Caco-2 (cell line): ENCODE measurements around the gene IGSF23. TPM values are rescaled to one million over a fixed set of nuclear protein-coding genes. Genes with fewer than 3 reads are reported as not detected.
"Not testable (repeated sequence)": the region's sequence is repeated elsewhere in the genome, so short reads cannot be mapped to it uniquely, and the experiment has no call there.

Experiments
- BruUV-seq: library from RNA; stranded (reverse); fragments of 400-500 nt; replicated peaks from 2 replicates; lab custom pipeline; 2021; lab: Mats Ljungman, UMichigan
- CTCF ChIA-PET: fragments of 300-600 bp; sonication (Branson Sonifier 250); formaldehyde crosslinking; loops from one replicate; lab custom pipeline; 2022; ENCODE audit warnings: antibody characterized with exemption; lab: Charles Lee
- POLR2A ChIA-PET: fragments of 300-600 bp; sonication (Branson Sonifier 250); formaldehyde crosslinking; loops from one replicate; lab custom pipeline; 2022; ENCODE audit warnings: antibody characterized with exemption; lab: Charles Lee
- DNase-seq, 2 experiments: peaks; one replicate each; pipeline versions ENCODE4 v3.0.0 to v3.0.0-alpha.2; 2020 to 2022
- H3K27me3 ChIP-seq: replicated peaks from 2 replicates; pipeline ENCODE4 v1.6.0; 2011; ENCODE audit warnings: low read length; ENCODE audit not compliant: control insufficient read depth, insufficient read depth
- H3K36me3 ChIP-seq: 2 replicates; pipeline ENCODE4 v1.5.1; 2011; ENCODE audit warnings: low read length; ENCODE audit not compliant: control insufficient read depth, insufficient read depth
- H3K4me1 ChIP-seq: fragments of 250-450 bp; sonication (Bioruptor Pico); 2 replicates; pipeline ENCODE4 v1.5.1; 2020; ENCODE audit warnings: mild to moderate bottlenecking
- H3K4me3 ChIP-seq: 2 replicates; pipeline ENCODE4 v1.5.1; 2011; ENCODE audit warnings: low read depth, mild to moderate bottlenecking, control low read depth, low read length
- H3K9me3 ChIP-seq: fragments of 250-450 bp; sonication (Bioruptor Pico); 2 replicates; pipeline ENCODE4 v1.5.1; 2020; ENCODE audit warnings: mild to moderate bottlenecking, moderate library complexity
- H3K27ac Mint-ChIP-seq: one replicate; pipeline ENCODE4 v1.8.0; 2022; ENCODE audit warnings: mixed read lengths; ENCODE audit not compliant: unreplicated experiment
- H3K27me3 Mint-ChIP-seq: one replicate; pipeline ENCODE4 v1.8.0; 2022; ENCODE audit warnings: mixed read lengths; ENCODE audit not compliant: insufficient read depth, unreplicated experiment
- H3K36me3 Mint-ChIP-seq: one replicate; pipeline ENCODE4 v1.8.0; 2022; ENCODE audit warnings: mild to moderate bottlenecking, mixed read lengths; ENCODE audit not compliant: insufficient read depth, unreplicated experiment
- H3K4me1 Mint-ChIP-seq: one replicate; pipeline ENCODE4 v1.8.0; 2022; ENCODE audit warnings: low read depth, mixed read lengths; ENCODE audit not compliant: unreplicated experiment
- H3K4me3 Mint-ChIP-seq: one replicate; pipeline ENCODE4 v1.8.0; 2022; ENCODE audit warnings: mild to moderate bottlenecking, moderate library complexity, mixed read lengths; ENCODE audit not compliant: unreplicated experiment
- H3K9me3 Mint-ChIP-seq: one replicate; pipeline ENCODE4 v1.8.0; 2022; ENCODE audit warnings: mixed read lengths; ENCODE audit not compliant: unreplicated experiment
- CTCF ChIP-seq, 2 experiments: fragments of 200-600 bp in 1 of 2; IDR thresholded peaks; 1 replicate in 1 of 2; 2 replicates in 1 of 2; pipeline versions ENCODE4 v1.5.1 to v1.8.0; 2011 to 2022; ENCODE audit warnings: antibody characterized with exemption in 1 of 2, control low read depth in 1 of 2, inconsistent platforms in 1 of 2, low read depth in 1 of 2, low read length in 1 of 2, mild to moderate bottlenecking in 1 of 2, moderate library complexity in 1 of 2; ENCODE audit not compliant: insufficient read depth in 1 of 2, severe bottlenecking in 1 of 2, unreplicated experiment in 1 of 2
- intact Hi-C: fragments of 100-400 bp; cut with micrococcal nuclease; formaldehyde crosslinking; loops from one replicate; pipeline ENCODE4 v1.10.0; 2022; ENCODE audit not compliant: unreplicated experiment
- total RNA-seq: library from RNA; stranded (reverse); gene quantifications from 2 replicates; pipeline ENCODE4 v1.2.3, GENCODE V29; 2022

The IGSF23 gene
- total RNA-seq, 1 experiment from 2014 or later = 3.9 TPM

- TF ChIP-seq CTCF (IDR thresholded peaks at IDR 0.05; ENCODE audit: insufficient read depth in 1 of 2, low read depth in 1 of 2, low read length in 1 of 2, severe bottlenecking in 1 of 2, unreplicated experiment in 1 of 2) = no peak
- intact Hi-C loops = no loop called here
- no peak overlapping the region for H3K4me3 Mint-ChIP-seq
- H3K9me3 Mint-ChIP-seq = no peaks in the 10 kb centered on the region
- Histone ChIP-seq H3K4me3 (no peak overlapping the region), H3K27me3 (no peaks in the 10 kb centered on the region), H3K36me3 (peaks cover 3% of the 10 kb centered on the region), H3K4me1 (peaks cover 21% of the 10 kb centered on the region), H3K9me3 (no peaks in the 10 kb centered on the region)
- peaks cover 16% of the 10 kb centered on the region for H3K4me1 Mint-ChIP-seq
- no TSS peak for BruUV-seq
- ChIA-PET POLR2A (interaction anchor here (0.5 kb wide), 1 partner anchor 8 kb away, joined by 5 read pairs; no protein-coding TSS in a partner anchor), CTCF (interaction anchor here (0.6 kb wide), 1 partner anchor 71 kb away, joined by 5 read pairs; no protein-coding TSS in a partner anchor)
- H3K27me3 Mint-ChIP-seq = no peaks in the 10 kb centered on the region
- peaks cover 5% of the 10 kb centered on the region for H3K36me3 Mint-ChIP-seq
- no peak for DNase-seq
- H3K27ac Mint-ChIP-seq = no peak overlapping the region
Observed at GRCh38 chr19:44623626-44624025, 10.3 kb downstream of the IGSF23 start.

DNA sequence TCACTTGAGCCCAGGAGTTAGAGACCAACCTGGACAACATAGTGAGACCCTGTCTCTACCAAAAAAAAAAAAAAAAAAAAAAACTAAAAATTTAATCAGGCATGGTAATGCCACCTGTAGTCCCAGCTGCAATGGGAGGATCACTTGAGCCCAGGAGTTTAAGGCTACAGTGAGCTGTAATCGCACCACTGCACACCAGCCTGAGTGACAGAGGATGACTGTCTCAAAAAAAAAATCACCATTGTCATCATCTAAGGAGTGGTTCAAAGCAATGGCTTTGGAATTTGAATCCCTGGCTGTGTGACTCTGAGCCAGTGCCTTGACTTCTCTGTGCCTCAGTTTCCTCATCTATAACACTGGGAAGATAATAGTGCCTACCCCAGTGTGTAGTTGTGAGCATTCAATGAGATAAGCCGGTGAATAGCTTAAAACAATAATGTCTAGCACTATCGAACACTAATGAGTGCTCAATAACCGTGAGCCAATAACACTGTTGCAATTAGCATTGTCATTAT is 11.5 kb downstream of the IGSF23 start:
- H3K27me3 ChIP-seq = no peaks in the 10 kb centered on the region
- H3K9me3 Mint-ChIP-seq = no peaks in the 10 kb centered on the region
- H3K9me3 ChIP-seq = no peaks in the 10 kb centered on the region
- peaks cover 5% of the 10 kb centered on the region for H3K36me3 Mint-ChIP-seq
- H3K36me3 ChIP-seq = peaks cover 5% of the 10 kb centered on the region; the same call in 1 of the 2 replicates
- peaks cover 16% of the 10 kb centered on the region for H3K4me1 Mint-ChIP-seq
- H3K4me1 ChIP-seq = peaks cover 21% of the 10 kb centered on the region
- BruUV-seq = no TSS peak
- no peaks in the 10 kb centered on the region for H3K27me3 Mint-ChIP-seq
- no peak for DNase-seq
- intact Hi-C loops = no loop called here
- no peak overlapping the region for H3K4me3 Mint-ChIP-seq
- H3K27ac Mint-ChIP-seq = no peak overlapping the region
- TF ChIP-seq CTCF (IDR thresholded peaks at IDR 0.05; ENCODE audit: insufficient read depth in 1 of 2, low read depth in 1 of 2, low read length in 1 of 2, severe bottlenecking in 1 of 2, unreplicated experiment in 1 of 2) = no peak
- no peak overlapping the region for H3K4me3 ChIP-seq
- ChIA-PET CTCF (interaction anchor here (0.5 kb wide), 1 partner anchor 523 kb away, joined by 4 read pairs; no protein-coding TSS in a partner anchor), POLR2A (no interaction called here)

DNA sequence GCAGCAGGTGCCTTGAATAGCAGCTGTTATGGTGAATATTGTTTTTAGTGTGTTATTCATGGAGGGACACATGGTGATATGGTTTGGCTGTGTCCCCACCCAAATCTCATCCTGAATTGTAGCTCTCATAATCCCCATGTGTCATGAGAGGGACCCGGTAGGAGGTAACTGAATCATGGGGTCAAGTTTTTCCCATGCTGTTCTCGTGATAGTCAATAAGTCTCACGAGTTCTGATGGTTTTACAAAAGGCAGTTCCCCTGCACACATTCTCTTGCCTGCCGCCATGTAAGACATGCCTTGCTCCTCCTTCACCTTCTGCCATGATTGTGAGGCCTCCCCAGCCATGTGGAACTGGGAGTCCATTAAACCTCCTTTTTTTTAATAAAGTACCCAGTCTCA is 12.3 kb downstream of the IGSF23 start:
- H3K36me3 ChIP-seq, intact Hi-C loops, H3K27me3 ChIP-seq, H3K4me3 Mint-ChIP-seq, DNase-seq, POLR2A ChIA-PET, H3K9me3 Mint-ChIP-seq, H3K36me3 Mint-ChIP-seq, H3K4me3 ChIP-seq, H3K27me3 Mint-ChIP-seq, H3K9me3 ChIP-seq, BruUV-seq: not testable (repeated sequence)
- H3K27ac Mint-ChIP-seq = peak overlapping the region; percentile 37
- H3K4me1 ChIP-seq = peaks cover 21% of the 10 kb centered on the region
- CTCF ChIA-PET = interaction anchor here (1.7 to 1.8 kb wide), 3 partner anchors 10 to 55 kb away, joined by 4 to 13 read pairs (median 8); no protein-coding TSS in a partner anchor
- H3K4me1 Mint-ChIP-seq = peaks cover 16% of the 10 kb centered on the region
